Stimulated activated CD4-positive, alpha-beta T cell treated with anti-CD3 and anti-CD28 coated beads, Interleukin-15, amount 100 ng/mL, for 1 hour (primary cell): Measurements from ENCODE around the gene HNRNPUL1.
"Not testable (repeated sequence)": the region's sequence is repeated elsewhere in the genome, so short reads cannot be mapped to it uniquely, and the experiment has no call there.

ENCODE experiments used
- DNase-seq, 2 donors: peaks; one replicate each; pipeline ENCODE4 v3.0.0-alpha.2; 2020; ENCODE audit warnings: low read depth in 1 of 2, low spot score in 1 of 2

Gene HNRNPUL1

GRCh38 chr19:41324921-41325639 lies 60.9 kb downstream of the HNRNPUL1 start:
- DNase-seq, result no peak

GRCh38 chr19:41325640-41325946 lies 61.4 kb downstream of the HNRNPUL1 start:
- no peak for DNase-seq

GRCh38 chr19:41325947-41326706 lies 62.0 kb downstream of the HNRNPUL1 start:
- no peak for DNase-seq

- DNase-seq, result no peak
These were observed 63.0 kb downstream of the HNRNPUL1 start for GRCh38 chr19:41327076-41327575.

GRCh38 chr19:41327576-41328156 lies 63.5 kb downstream of the HNRNPUL1 start:
- DNase-seq, result peak; percentile 63 to 75

- peak in 1 of 2 donors; percentile 25 for DNase-seq
These were observed 64.1 kb downstream of the HNRNPUL1 start for GRCh38 chr19:41328157-41328841.

GRCh38 chr19:41328842-41329225 lies 64.7 kb downstream of the HNRNPUL1 start:
- no peak for DNase-seq

GRCh38 chr19:41330481-41330880 lies 66.3 kb downstream of the HNRNPUL1 start:
- no peak for DNase-seq

- DNase-seq, result no peak
These were observed 66.9 kb downstream of the HNRNPUL1 start for GRCh38 chr19:41330946-41331678.

- DNase-seq, result no peak
These were observed 67.8 kb downstream of the HNRNPUL1 start for GRCh38 chr19:41332000-41332399.

- DNase-seq, result no peak
These were observed 68.3 kb downstream of the HNRNPUL1 start for GRCh38 chr19:41332468-41332867.

GRCh38 chr19:41334793-41335192 lies 70.6 kb downstream of the HNRNPUL1 start:
- DNase-seq, result no peak

GRCh38 chr19:41335467-41335866 lies 71.3 kb downstream of the HNRNPUL1 start:
- DNase-seq, result no peak

- no peak for DNase-seq
These were observed 75.8 kb downstream of the HNRNPUL1 start for GRCh38 chr19:41339936-41340335.

- DNase-seq, result no peak
These were observed 77.7 kb downstream of the HNRNPUL1 start for GRCh38 chr19:41341669-41342490.

- no peak for DNase-seq
These were observed 80.0 kb downstream of the HNRNPUL1 start for GRCh38 chr19:41344162-41344561.

GRCh38 chr19:41346916-41347315 lies 82.7 kb downstream of the HNRNPUL1 start:
- not testable (repeated sequence) for DNase-seq

- DNase-seq, result no peak
These were observed 86.7 kb downstream of the HNRNPUL1 start for GRCh38 chr19:41350735-41351338.
